Measurements from ENCODE around the gene HDAC9. TPM values are rescaled to one million over a fixed set of nuclear protein-coding genes. Genes with fewer than 3 reads are reported as not detected.

The HDAC9 gene
- total RNA-seq, 1 experiment from 2014 or later, result 4.3 TPM

DNA sequence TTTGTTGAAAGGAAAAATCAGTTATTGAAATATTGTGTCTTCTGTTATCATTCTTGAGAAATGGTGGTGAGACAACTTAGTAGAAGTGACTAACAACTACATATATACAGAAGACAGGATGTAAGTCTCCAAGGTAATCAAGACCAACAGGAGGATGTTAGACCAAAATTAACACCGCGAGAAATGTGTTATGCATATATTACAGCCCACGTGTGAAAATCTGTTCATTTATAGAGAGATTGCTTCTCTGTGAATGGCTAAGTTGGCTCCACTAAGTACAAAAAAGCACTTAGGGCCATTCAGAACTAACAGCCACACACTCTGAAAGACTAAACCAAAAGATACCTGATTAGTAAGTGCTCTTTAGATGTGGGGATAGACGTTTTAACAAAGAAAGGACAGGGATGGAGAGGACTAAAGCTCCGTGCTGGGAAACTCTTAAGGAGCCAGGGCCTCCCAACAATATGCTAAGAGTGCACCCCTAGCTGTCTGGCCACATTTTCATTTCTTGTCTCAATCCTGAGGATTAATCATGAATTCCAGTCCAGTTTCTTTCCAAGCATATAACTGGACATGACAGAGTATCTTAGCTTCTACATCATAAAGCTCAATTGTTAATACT is 26.5 kb downstream of the HDAC9 start:
- CTCF ChIA-PET, result no interaction called here

DNA sequence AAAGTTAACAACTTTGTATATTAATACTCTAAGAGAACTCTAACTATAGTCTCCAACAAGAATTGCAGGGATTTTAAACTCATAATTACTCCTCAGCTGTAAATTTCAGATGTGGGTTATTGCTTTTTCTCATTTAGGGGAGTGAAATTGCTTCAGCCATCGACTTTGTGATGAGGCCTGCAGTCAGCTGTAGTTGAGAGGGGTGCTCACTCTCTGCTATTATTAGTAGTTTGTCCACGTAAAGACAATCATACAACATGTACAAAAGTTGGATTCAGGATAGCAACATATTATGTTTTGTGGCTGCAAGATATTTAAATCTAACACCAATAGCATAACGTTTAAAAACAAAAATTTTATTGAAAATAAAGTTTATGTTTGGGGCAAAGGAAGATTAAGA is 28.7 kb downstream of the HDAC9 start:
- Histone ChIP-seq H3K9me2 (ENCODE audit: insufficient read depth) (no peaks in the 10 kb centered on the region), H3K9ac (ENCODE audit: low read length) (no peak overlapping the region), H4K20me1 (ENCODE audit: insufficient read depth) (no peaks in the 10 kb centered on the region), H2AFZ (ENCODE audit: low read depth, low read length, poor library complexity, severe bottlenecking) (no peak overlapping the region), H3K4me2 (ENCODE audit: low read length) (no peak overlapping the region), H3K79me2 (ENCODE audit: insufficient read depth, low read length) (no peaks in the 10 kb centered on the region), H3K4me3 (replicated peaks in 1 of 2; ENCODE audit: low read depth in 1 of 2, low read length in 2 of 2) (no peak overlapping the region), H3K9me3 (ENCODE audit: control insufficient read depth in 1 of 2, insufficient read depth in 1 of 2, low read depth in 1 of 2, low read length in 2 of 2) (no peaks in the 10 kb centered on the region), H3K27me3 (ENCODE audit: insufficient read depth, low read length) (no peaks in the 10 kb centered on the region), H3K4me1 (ENCODE audit: control insufficient read depth in 1 of 2, insufficient read depth in 2 of 2, low read length in 2 of 2) (peaks cover 0 to 7% of the 10 kb centered on the region in 2 experiments; a peak in 1 of 4 replicates), H3K36me3 (ENCODE audit: control insufficient read depth in 1 of 2, insufficient read depth in 2 of 2, low read length in 2 of 2) (no peaks in the 10 kb centered on the region), H3K27ac (ENCODE audit: low read depth, low read length) (no peak overlapping the region)
- ATAC-seq, result no peak
- CTCF ChIA-PET, result no interaction called here
- no TSS peak for BruUV-seq (replicated peaks)
- POLR2A ChIA-PET, result no interaction called here
- RAD21 ChIA-PET (ENCODE audit: low non-redundant PET in 1 of 2, low total read pairs in 2 of 2, uncharacterized antibody in 2 of 2, unreplicated experiment in 2 of 2), result no interaction called here
- no peak for DNase-seq (ENCODE audit: low read depth, low spot score)
- intact Hi-C loops (cut with micrococcal nuclease), result no loop called here
- TF ChIP-seq, protein P1, sequence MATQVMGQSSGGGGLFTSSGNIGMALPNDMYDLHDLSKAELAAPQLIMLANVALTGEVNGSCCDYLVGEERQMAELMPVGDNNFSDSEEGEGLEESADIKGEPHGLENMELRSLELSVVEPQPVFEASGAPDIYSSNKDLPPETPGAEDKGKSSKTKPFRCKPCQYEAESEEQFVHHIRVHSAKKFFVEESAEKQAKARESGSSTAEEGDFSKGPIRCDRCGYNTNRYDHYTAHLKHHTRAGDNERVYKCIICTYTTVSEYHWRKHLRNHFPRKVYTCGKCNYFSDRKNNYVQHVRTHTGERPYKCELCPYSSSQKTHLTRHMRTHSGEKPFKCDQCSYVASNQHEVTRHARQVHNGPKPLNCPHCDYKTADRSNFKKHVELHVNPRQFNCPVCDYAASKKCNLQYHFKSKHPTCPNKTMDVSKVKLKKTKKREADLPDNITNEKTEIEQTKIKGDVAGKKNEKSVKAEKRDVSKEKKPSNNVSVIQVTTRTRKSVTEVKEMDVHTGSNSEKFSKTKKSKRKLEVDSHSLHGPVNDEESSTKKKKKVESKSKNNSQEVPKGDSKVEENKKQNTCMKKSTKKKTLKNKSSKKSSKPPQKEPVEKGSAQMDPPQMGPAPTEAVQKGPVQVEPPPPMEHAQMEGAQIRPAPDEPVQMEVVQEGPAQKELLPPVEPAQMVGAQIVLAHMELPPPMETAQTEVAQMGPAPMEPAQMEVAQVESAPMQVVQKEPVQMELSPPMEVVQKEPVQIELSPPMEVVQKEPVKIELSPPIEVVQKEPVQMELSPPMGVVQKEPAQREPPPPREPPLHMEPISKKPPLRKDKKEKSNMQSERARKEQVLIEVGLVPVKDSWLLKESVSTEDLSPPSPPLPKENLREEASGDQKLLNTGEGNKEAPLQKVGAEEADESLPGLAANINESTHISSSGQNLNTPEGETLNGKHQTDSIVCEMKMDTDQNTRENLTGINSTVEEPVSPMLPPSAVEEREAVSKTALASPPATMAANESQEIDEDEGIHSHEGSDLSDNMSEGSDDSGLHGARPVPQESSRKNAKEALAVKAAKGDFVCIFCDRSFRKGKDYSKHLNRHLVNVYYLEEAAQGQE (IDR thresholded peaks at IDR 0.05; ENCODE audit: low read depth), result no peak
- TF ChIP-seq, protein P2, sequence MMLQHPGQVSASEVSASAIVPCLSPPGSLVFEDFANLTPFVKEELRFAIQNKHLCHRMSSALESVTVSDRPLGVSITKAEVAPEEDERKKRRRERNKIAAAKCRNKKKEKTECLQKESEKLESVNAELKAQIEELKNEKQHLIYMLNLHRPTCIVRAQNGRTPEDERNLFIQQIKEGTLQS (IDR thresholded peaks at IDR 0.05), result no peak
- TF ChIP-seq ZFX (IDR thresholded peaks at IDR 0.05) (no peak), EGR1 (IDR thresholded peaks at IDR 0.05; ENCODE audit: low read depth) (no peak), ELF1 (IDR thresholded peaks at IDR 0.05; ENCODE audit: borderline replicate concordance, low read depth) (no peak), EZH2 (IDR thresholded peaks at IDR 0.05) (no peak), YY1 (IDR thresholded peaks at IDR 0.05; ENCODE audit: extremely low read depth, insufficient replicate concordance, low read depth, low read length) (no peak), JUND (IDR thresholded peaks at IDR 0.05) (no peak), EZH2phosphoT487 (IDR thresholded peaks at IDR 0.05; ENCODE audit: borderline replicate concordance) (no peak)

More for the DNA sequence above, 26.5 kb downstream of the HDAC9 start:
- DNase-seq (ENCODE audit: low read depth, low spot score) (no peak), ATAC-seq (no peak)
- TF ChIP-seq FOSL1 (IDR thresholded peaks at IDR 0.05; ENCODE audit: low read depth), result no peak
- no peak for TF ChIP-seq CBX3 (IDR thresholded peaks at IDR 0.05; ENCODE audit: low read depth)
- TF ChIP-seq SP1 (IDR thresholded peaks at IDR 0.05; ENCODE audit: low read depth), result no peak
- no peak for TF ChIP-seq JUND (IDR thresholded peaks at IDR 0.05)
- TF ChIP-seq, protein P3, sequence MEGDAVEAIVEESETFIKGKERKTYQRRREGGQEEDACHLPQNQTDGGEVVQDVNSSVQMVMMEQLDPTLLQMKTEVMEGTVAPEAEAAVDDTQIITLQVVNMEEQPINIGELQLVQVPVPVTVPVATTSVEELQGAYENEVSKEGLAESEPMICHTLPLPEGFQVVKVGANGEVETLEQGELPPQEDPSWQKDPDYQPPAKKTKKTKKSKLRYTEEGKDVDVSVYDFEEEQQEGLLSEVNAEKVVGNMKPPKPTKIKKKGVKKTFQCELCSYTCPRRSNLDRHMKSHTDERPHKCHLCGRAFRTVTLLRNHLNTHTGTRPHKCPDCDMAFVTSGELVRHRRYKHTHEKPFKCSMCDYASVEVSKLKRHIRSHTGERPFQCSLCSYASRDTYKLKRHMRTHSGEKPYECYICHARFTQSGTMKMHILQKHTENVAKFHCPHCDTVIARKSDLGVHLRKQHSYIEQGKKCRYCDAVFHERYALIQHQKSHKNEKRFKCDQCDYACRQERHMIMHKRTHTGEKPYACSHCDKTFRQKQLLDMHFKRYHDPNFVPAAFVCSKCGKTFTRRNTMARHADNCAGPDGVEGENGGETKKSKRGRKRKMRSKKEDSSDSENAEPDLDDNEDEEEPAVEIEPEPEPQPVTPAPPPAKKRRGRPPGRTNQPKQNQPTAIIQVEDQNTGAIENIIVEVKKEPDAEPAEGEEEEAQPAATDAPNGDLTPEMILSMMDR (IDR thresholded peaks at IDR 0.05 in 2 of 3, conservative IDR thresholded peaks at IDR 0.05 in 1 of 3; ENCODE audit: borderline replicate concordance in 1 of 3, insufficient read depth in 1 of 3, low read depth in 2 of 3, low read length in 2 of 3), result no peak
- no peak for TF ChIP-seq POLR2A (IDR thresholded peaks at IDR 0.05; ENCODE audit: borderline replicate concordance, extremely low read depth, insufficient read depth, insufficient read length)
- no peak for TF ChIP-seq ZNF274 (IDR thresholded peaks at IDR 0.05; ENCODE audit: low read depth, low read length)
- no peak for TF ChIP-seq EZH2phosphoT487 (IDR thresholded peaks at IDR 0.05; ENCODE audit: borderline replicate concordance)
- no peak for TF ChIP-seq CEBPB (IDR thresholded peaks at IDR 0.05; ENCODE audit: low read depth)
- TF ChIP-seq EZH2 (IDR thresholded peaks at IDR 0.05), result no peak
- TF ChIP-seq SIN3A (IDR thresholded peaks at IDR 0.05; ENCODE audit: low read depth), result no peak
- H3K9ac ChIP-seq (ENCODE audit: low read length), result no peak overlapping the region
- no peaks in the 10 kb centered on the region for H3K9me3 ChIP-seq (ENCODE audit: control insufficient read depth in 1 of 2, insufficient read depth in 1 of 2, low read depth in 1 of 2, low read length in 2 of 2)
- ChIA-PET POLR2A (no interaction called here), RAD21 (ENCODE audit: low non-redundant PET in 1 of 2, low total read pairs in 2 of 2, uncharacterized antibody in 2 of 2, unreplicated experiment in 2 of 2) (no interaction called here)
- no peak overlapping the region for H3K4me2 ChIP-seq (ENCODE audit: low read length)
- intact Hi-C loops (cut with micrococcal nuclease), result no loop called here
- H2AFZ ChIP-seq (ENCODE audit: low read depth, low read length, poor library complexity, severe bottlenecking), result no peak overlapping the region
- H3K9me2 ChIP-seq (ENCODE audit: insufficient read depth), result no peaks in the 10 kb centered on the region
- no peaks in the 10 kb centered on the region for H4K20me1 ChIP-seq (ENCODE audit: insufficient read depth)
- H3K36me3 ChIP-seq (ENCODE audit: control insufficient read depth in 1 of 2, insufficient read depth in 2 of 2, low read length in 2 of 2), result no peaks in the 10 kb centered on the region
- H3K4me1 ChIP-seq (ENCODE audit: control insufficient read depth in 1 of 2, insufficient read depth in 2 of 2, low read length in 2 of 2), result peaks cover 0 to 7% of the 10 kb centered on the region in 2 experiments; a peak in 1 of 4 replicates
- H3K27me3 ChIP-seq (ENCODE audit: insufficient read depth, low read length), result no peaks in the 10 kb centered on the region
- H3K27ac ChIP-seq (ENCODE audit: low read depth, low read length), result no peak overlapping the region
- H3K4me3 ChIP-seq (replicated peaks in 1 of 2; ENCODE audit: low read depth in 1 of 2, low read length in 2 of 2), result no peak overlapping the region
- no TSS peak for BruUV-seq (replicated peaks)
- no peaks in the 10 kb centered on the region for H3K79me2 ChIP-seq (ENCODE audit: insufficient read depth, low read length)
